ENCODE results near the gene RDH5. TPM values are rescaled to one million over a fixed set of nuclear protein-coding genes. Genes with fewer than 3 reads are reported as not detected.

RDH5 gene
- total RNA-seq, 1 experiment from 2014 or later = 6.2 TPM

DNA sequence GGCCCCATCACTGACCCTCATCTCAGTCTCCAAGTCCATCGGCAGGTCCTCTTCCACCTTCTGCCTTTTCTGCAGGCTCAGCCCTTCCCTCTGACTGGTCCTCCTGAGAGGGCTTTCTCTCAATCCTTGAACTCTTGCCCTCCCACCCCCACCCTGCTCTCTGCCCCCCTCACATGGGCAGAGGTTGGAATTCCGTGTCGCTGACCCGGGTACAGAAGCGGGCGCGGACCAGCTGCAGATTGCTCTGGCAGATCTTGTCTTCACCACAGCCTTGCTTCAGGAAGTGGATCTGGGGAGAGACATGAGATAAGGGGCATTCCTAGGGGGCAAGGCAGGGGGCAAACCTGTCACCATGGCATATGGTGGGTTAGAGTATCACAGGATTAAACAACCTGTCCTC lies 24.8 kb upstream of the RDH5 start:
- ChIA-PET RAD21 (ENCODE audit: low non-redundant PET in 1 of 2, low total read pairs in 2 of 2, uncharacterized antibody in 2 of 2, unreplicated experiment in 2 of 2) (no interaction called here), POLR2A (no interaction called here), CTCF (no interaction called here)
- H3K79me2 ChIP-seq (ENCODE audit: insufficient read depth, low read length) = no peaks in the 10 kb centered on the region
- H3K4me3 ChIP-seq (replicated peaks in 1 of 2; ENCODE audit: low read depth in 1 of 2, low read length in 2 of 2) = no peak overlapping the region
- H3K27ac ChIP-seq (ENCODE audit: low read depth, low read length) = no peak overlapping the region
- no peak overlapping the region for H3K4me2 ChIP-seq (ENCODE audit: low read length)
- no peak for TF ChIP-seq JUND (IDR thresholded peaks at IDR 0.05)
- TF ChIP-seq SRF (IDR thresholded peaks at IDR 0.05; ENCODE audit: low read depth) = no peak
- TF ChIP-seq FOSL1 (IDR thresholded peaks at IDR 0.05; ENCODE audit: low read depth) = no peak
- TF ChIP-seq RAD21 (IDR thresholded peaks at IDR 0.05; ENCODE audit: low read depth) = no peak
- no peak for TF ChIP-seq CEBPB (IDR thresholded peaks at IDR 0.05; ENCODE audit: low read depth)
- TF ChIP-seq POLR2AphosphoS5 (IDR thresholded peaks at IDR 0.05; ENCODE audit: low read depth, low read length) = no peak
- TF ChIP-seq ZFX (IDR thresholded peaks at IDR 0.05) = no peak
- no peaks in the 10 kb centered on the region for H3K4me1 ChIP-seq (ENCODE audit: control insufficient read depth in 1 of 2, insufficient read depth in 2 of 2, low read length in 2 of 2)
- no peak overlapping the region for H3K9ac ChIP-seq (ENCODE audit: low read length)
- H3K9me2 ChIP-seq (ENCODE audit: insufficient read depth) = no peaks in the 10 kb centered on the region
- no peaks in the 10 kb centered on the region for H3K9me3 ChIP-seq (ENCODE audit: control insufficient read depth in 1 of 2, insufficient read depth in 1 of 2, low read depth in 1 of 2, low read length in 2 of 2)
- H2AFZ ChIP-seq (ENCODE audit: low read depth, low read length, poor library complexity, severe bottlenecking) = no peak overlapping the region
- DNase-seq (ENCODE audit: low read depth, low spot score) (no peak), ATAC-seq (no peak)
- H3K27me3 ChIP-seq (ENCODE audit: insufficient read depth, low read length) = no peaks in the 10 kb centered on the region
- H4K20me1 ChIP-seq (ENCODE audit: insufficient read depth) = no peaks in the 10 kb centered on the region
- no TSS peak for BruUV-seq (replicated peaks)
- intact Hi-C loops (cut with micrococcal nuclease) = no loop called here
- H3K36me3 ChIP-seq (ENCODE audit: control insufficient read depth in 1 of 2, insufficient read depth in 2 of 2, low read length in 2 of 2) = no peaks in the 10 kb centered on the region

DNA sequence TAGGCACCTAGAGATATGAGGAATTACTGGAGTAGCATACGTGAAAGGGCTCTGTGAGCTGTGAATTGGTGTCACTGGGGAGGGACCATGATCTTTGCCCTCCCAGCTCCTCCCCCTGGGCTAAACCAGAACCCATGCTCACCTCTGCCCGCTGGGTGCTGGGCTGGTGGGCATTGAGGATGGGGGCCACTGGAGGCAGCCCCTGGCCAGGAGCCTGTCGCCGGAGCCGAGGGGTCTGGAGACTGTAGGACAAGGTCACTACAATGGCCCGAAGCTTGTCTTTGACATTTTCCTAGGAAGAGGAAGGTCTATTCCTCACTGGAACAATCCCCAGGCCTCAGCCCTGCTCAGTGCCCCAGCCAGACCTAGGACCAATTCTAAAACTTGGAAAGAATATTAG lies 24.1 kb upstream of the RDH5 start:
- H3K4me3 ChIP-seq (replicated peaks in 1 of 2; ENCODE audit: low read depth in 1 of 2, low read length in 2 of 2) = no peak overlapping the region
- peaks cover 0 to 4% of the 10 kb centered on the region in 2 experiments; a peak in 1 of 4 replicates for H3K4me1 ChIP-seq (ENCODE audit: control insufficient read depth in 1 of 2, insufficient read depth in 2 of 2, low read length in 2 of 2)
- H3K36me3 ChIP-seq (ENCODE audit: control insufficient read depth in 1 of 2, insufficient read depth in 2 of 2, low read length in 2 of 2) = no peaks in the 10 kb centered on the region
- H3K27me3 ChIP-seq (ENCODE audit: insufficient read depth, low read length) = no peaks in the 10 kb centered on the region
- H3K9me2 ChIP-seq (ENCODE audit: insufficient read depth) = no peaks in the 10 kb centered on the region
- H3K27ac ChIP-seq (ENCODE audit: low read depth, low read length) = no peak overlapping the region
- H3K4me2 ChIP-seq (ENCODE audit: low read length) = no peak overlapping the region
- ATAC-seq = no peak
- no TSS peak for BruUV-seq (replicated peaks)
- no peaks in the 10 kb centered on the region for H3K79me2 ChIP-seq (ENCODE audit: insufficient read depth, low read length)
- ChIA-PET CTCF (interaction anchor here (1.5 kb wide), 1 partner anchor 10 kb away, joined by 12 read pairs; no protein-coding TSS in a partner anchor), RAD21 (ENCODE audit: low non-redundant PET in 1 of 2, low total read pairs in 2 of 2, uncharacterized antibody in 2 of 2, unreplicated experiment in 2 of 2) (no interaction called here), POLR2A (no interaction called here)
- H2AFZ ChIP-seq (ENCODE audit: low read depth, low read length, poor library complexity, severe bottlenecking) = no peak overlapping the region
- no peaks in the 10 kb centered on the region for H4K20me1 ChIP-seq (ENCODE audit: insufficient read depth)
- TF ChIP-seq POLR2AphosphoS5 (IDR thresholded peaks at IDR 0.05; ENCODE audit: low read depth, low read length) (no peak), SP1 (IDR thresholded peaks at IDR 0.05; ENCODE audit: low read depth) (no peak), FOSL1 (IDR thresholded peaks at IDR 0.05; ENCODE audit: low read depth) (no peak)
- no peak overlapping the region for H3K9ac ChIP-seq (ENCODE audit: low read length)
- DNase-seq (ENCODE audit: low read depth, low spot score) = no peak
- intact Hi-C loops (cut with micrococcal nuclease) = no loop called here
- H3K9me3 ChIP-seq (ENCODE audit: control insufficient read depth in 1 of 2, insufficient read depth in 1 of 2, low read depth in 1 of 2, low read length in 2 of 2) = no peaks in the 10 kb centered on the region
